ENCODE measurements around the gene TSPAN19. TPM values are rescaled to one million over a fixed set of nuclear protein-coding genes. Genes with fewer than 3 reads are reported as not detected.

The TSPAN19 gene
- total and polyA plus RNA-seq, 7 donors, result 0.04 to 0.06 TPM; not detected in 5

GRCh38 chr12:85000729-85001128 lies 35.3 kb downstream of the TSPAN19 start:
- no peak for TF ChIP-seq CTCF (IDR thresholded peaks at IDR 0.05)
- 56 to 69% (median 59%) methylated on average over 2 of the region's 2 CpGs for WGBS, 3 donors
- Histone ChIP-seq H3K4me3 (no peak overlapping the region), H3K27ac (no peak overlapping the region), H3K4me1 (no peaks in the 10 kb centered on the region), H3K36me3 (ENCODE audit: insufficient read depth in 1 of 2, low read depth in 1 of 2) (no peaks in the 10 kb centered on the region), H3K27me3 (ENCODE audit: insufficient read depth in 3 of 3, low read length in 2 of 3) (no peaks in the 10 kb centered on the region), H3K9me3 (no peaks in the 10 kb centered on the region)
- DNase-seq (no peak), ATAC-seq (no peak)
- intact Hi-C loops (cut with DNase I), result no loop called here

GRCh38 chr12:84998341-84998740 lies 37.7 kb downstream of the TSPAN19 start:
- H3K27me3 ChIP-seq (ENCODE audit: insufficient read depth in 3 of 3, low read length in 2 of 3), result no peaks in the 10 kb centered on the region
- DNase-seq (no peak), ATAC-seq (no peak)
- no peaks in the 10 kb centered on the region for H3K9me3 ChIP-seq
- H3K27ac ChIP-seq, result no peak overlapping the region
- intact Hi-C loops (cut with DNase I), result no loop called here
- TF ChIP-seq CTCF (IDR thresholded peaks at IDR 0.05), result no peak
- no peaks in the 10 kb centered on the region for H3K4me1 ChIP-seq
- H3K36me3 ChIP-seq (ENCODE audit: insufficient read depth in 1 of 2, low read depth in 1 of 2), result no peaks in the 10 kb centered on the region
- H3K4me3 ChIP-seq, result no peak overlapping the region

GRCh38 chr12:84996759-84997158 lies 39.3 kb downstream of the TSPAN19 start:
- no peaks in the 10 kb centered on the region for H3K9me3 ChIP-seq
- DNase-seq (no peak), ATAC-seq (no peak)
- intact Hi-C loops (cut with DNase I), result no loop called here
- H3K4me3 ChIP-seq, result no peak overlapping the region
- TF ChIP-seq CTCF (IDR thresholded peaks at IDR 0.05), result no peak
- no peaks in the 10 kb centered on the region for H3K27me3 ChIP-seq (ENCODE audit: insufficient read depth in 3 of 3, low read length in 2 of 3)
- WGBS, 3 donors, result 83 to 94% (median 92%) methylated on average over 1 of the region's 1 CpG
- no peaks in the 10 kb centered on the region for H3K36me3 ChIP-seq (ENCODE audit: insufficient read depth in 1 of 2, low read depth in 1 of 2)
- H3K4me1 ChIP-seq, result no peaks in the 10 kb centered on the region
- no peak overlapping the region for H3K27ac ChIP-seq

- no peak overlapping the region for H3K27ac ChIP-seq
- DNase-seq (no peak), ATAC-seq (no peak)
- intact Hi-C loops (cut with DNase I), result no loop called here
- 74 to 78% (median 77%) methylated on average over 2 of the region's 2 CpGs for WGBS, 3 donors
- no peaks in the 10 kb centered on the region for H3K9me3 ChIP-seq
- TF ChIP-seq CTCF (IDR thresholded peaks at IDR 0.05), result no peak
- no peak overlapping the region for H3K4me3 ChIP-seq
- no peaks in the 10 kb centered on the region for H3K4me1 ChIP-seq
- H3K36me3 ChIP-seq (ENCODE audit: insufficient read depth in 1 of 2, low read depth in 1 of 2), result no peaks in the 10 kb centered on the region
- H3K27me3 ChIP-seq (ENCODE audit: insufficient read depth in 3 of 3, low read length in 2 of 3), result no peaks in the 10 kb centered on the region
These were observed 40.4 kb downstream of the TSPAN19 start for GRCh38 chr12:84995641-84996040.

GRCh38 chr12:84994426-84994825 lies 41.7 kb downstream of the TSPAN19 start:
- DNase-seq, result no peak
- Histone ChIP-seq H3K36me3 (ENCODE audit: insufficient read depth in 1 of 2, low read depth in 1 of 2) (no peaks in the 10 kb centered on the region), H3K9me3 (no peaks in the 10 kb centered on the region), H3K4me1 (no peaks in the 10 kb centered on the region), H3K27me3 (ENCODE audit: insufficient read depth in 3 of 3, low read length in 2 of 3) (no peaks in the 10 kb centered on the region), H3K4me3 (no peak overlapping the region), H3K27ac (no peak overlapping the region)
- ATAC-seq, result no peak
- no peak for TF ChIP-seq CTCF (IDR thresholded peaks at IDR 0.05)
- intact Hi-C loops (cut with DNase I), result no loop called here
